ENCODE measurements around the gene MAMSTR. TPM values are rescaled to one million over a fixed set of nuclear protein-coding genes. Genes with fewer than 3 reads are reported as not detected.
"Not testable (repeated sequence)": the region's sequence is repeated elsewhere in the genome, so short reads cannot be mapped to it uniquely, and the experiment has no call there.

The MAMSTR gene
- total RNA-seq, 1 donor from 2014 or later, result 1.4 TPM

DNA sequence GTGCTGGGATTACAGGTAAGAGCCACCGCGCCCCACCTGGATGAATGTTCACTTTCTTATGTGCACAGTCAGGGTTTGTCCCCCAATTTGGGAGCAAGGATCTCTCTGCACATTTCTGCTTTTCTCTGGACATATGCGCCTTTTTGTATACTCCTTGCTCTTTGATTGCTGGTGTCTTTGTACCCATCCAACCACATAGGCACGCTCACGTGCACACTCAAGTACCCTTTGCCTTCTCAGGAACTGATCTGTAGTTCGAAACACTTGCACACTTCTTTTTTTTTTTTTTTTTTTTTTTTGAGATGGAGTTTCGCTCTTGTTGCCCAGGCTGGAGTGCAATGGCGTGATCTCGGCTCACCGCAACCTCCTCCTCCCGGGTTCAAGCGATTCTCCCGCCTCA lies 1.4 kb downstream of the MAMSTR start:
- H3K36me3 Mint-ChIP-seq (ENCODE audit: low read depth), result not testable (repeated sequence)

DNA sequence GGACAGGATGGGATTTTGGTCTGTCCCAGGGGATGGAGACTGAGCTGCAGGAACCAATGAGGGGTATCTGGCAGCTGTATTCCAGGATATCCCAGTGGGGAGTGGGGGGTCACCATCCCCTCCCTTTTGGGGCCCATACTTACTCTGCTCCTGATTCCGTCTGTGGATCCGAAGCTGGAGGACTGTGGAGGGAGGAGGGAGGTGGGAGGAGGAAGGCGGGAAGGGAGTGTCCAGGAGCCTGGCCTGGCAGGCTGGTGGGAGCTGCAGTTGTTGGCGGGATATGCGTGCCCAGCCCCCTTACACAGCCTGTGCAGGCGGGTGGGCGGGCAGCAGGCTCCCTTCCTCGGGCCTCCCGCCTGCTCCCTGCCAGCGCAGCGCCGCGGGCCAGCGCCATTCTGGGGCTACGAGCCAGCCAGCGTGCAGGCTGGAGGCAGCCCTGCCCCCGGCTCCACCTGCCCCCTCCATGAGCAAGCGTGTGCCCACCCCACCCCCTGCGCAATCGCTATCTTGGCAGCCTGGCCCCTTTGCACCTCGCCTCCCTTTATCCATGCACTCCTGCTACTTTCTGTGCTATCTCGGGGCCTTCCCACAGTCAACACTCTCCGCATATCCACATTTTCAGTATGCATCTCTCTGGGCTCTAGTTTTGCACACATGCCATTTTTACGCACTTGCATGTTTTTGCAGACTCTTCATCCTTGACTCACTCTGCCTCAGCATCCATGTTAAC lies 2.8 kb downstream of the MAMSTR start:
- H3K4me3 Mint-ChIP-seq, result no peak overlapping the region
- peaks cover 2% of the 10 kb centered on the region for H3K36me3 Mint-ChIP-seq (ENCODE audit: low read depth)
- H3K4me1 Mint-ChIP-seq, result peaks cover 17% of the 10 kb centered on the region
- DNase-seq, result no peak
- intact Hi-C loops (cut with micrococcal nuclease), result loop anchor here (10.0 kb wide), 1 partner anchor 382 kb away; no protein-coding TSS in a partner anchor
- H3K9me3 Mint-ChIP-seq, result no peaks in the 10 kb centered on the region
- H3K27ac Mint-ChIP-seq, result no peak overlapping the region
- no peaks in the 10 kb centered on the region for H3K27me3 Mint-ChIP-seq

More for the DNA sequence above, 1.4 kb downstream of the MAMSTR start:
- not testable (repeated sequence) for H3K9me3 Mint-ChIP-seq, H3K27me3 Mint-ChIP-seq, DNase-seq, H3K27ac Mint-ChIP-seq, H3K4me3 Mint-ChIP-seq
- H3K4me1 Mint-ChIP-seq, result peaks cover 16% of the 10 kb centered on the region
- intact Hi-C loops (cut with micrococcal nuclease), result loop anchor here (10.0 kb wide), 1 partner anchor 383 kb away; no protein-coding TSS in a partner anchor

DNA sequence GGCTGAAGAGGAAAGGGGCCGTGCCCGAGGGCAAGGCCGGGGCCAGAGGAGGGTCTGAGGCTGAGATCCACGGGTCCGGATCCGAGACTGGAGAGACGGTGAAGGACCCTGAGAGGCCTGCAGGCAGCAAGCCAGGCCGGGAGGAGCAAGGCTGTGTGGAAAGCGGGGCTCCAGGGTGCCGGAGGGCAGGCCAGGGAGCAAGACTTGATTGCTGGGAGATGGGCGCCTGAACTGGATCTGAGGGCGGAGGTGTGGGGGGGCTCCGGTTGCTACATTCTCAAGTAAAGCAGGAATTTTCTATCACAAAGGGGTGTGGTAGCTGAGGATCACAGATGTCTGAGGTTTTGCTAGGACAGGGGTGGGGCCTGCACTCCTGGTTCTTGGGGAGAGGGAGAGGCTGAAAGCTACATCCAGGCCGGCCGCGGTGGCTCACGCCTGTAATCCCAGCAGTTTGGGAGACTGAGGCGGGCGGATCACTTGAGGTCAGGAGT lies 3.8 kb downstream of the MAMSTR start:
- Mint-ChIP-seq H3K9me3 (no peaks in the 10 kb centered on the region), H3K4me3 (peak overlapping the region; percentile 4), H3K27me3 (no peaks in the 10 kb centered on the region), H3K36me3 (ENCODE audit: low read depth) (peaks cover 4% of the 10 kb centered on the region), H3K27ac (no peak overlapping the region), H3K4me1 (peaks cover 12% of the 10 kb centered on the region)
- intact Hi-C loops (cut with micrococcal nuclease), result loop anchor here (10.0 kb wide), 1 partner anchor 381 kb away; no protein-coding TSS in a partner anchor
- DNase-seq, result peak; percentile 61

DNA sequence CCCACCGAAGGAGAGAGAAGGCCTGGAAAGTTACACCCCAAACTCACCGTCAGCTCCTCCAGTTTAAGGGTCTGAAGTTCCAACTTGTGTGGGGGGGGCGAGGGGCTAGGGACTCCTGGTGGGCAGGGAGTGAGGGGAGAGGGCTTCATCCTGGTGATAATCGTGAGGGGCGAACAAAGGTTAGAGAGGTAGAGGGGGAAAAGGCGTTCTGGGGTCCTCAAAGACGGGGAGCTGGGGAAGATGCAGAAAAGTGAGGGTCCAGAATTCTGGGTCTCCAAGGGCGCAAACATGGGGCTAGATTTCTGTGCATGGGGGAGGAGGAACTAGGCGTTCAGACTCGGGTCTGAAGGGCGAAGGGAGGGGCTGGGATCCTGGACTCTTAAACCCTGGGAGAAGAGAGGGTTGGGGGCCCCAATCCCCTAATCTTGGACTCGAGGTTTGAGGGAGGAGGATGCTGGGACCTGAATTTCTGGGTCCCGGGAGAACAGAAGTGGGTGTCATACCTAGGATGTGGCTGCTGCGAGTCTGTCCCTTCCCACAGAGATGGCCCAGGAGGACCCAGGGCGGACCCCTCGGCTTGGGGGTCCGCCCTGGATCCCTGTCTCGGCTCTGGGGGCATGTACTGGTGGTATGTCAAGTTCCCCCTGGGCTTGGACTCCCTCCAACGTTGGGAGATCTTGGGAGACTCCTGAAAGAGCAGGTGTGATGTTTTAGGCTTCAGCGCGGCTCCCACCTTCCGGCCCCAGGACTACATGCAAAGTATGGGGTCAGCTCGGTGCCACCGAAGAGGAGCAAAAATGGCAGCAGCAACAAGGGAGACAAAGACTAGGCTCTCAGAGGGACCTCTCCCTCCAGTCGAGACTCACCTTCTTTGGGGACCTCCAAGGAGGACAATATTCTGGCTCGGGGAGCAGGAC lies 4.5 kb downstream of the MAMSTR start:
- H3K4me3 Mint-ChIP-seq, result peak overlapping the region; percentile 88
- no peaks in the 10 kb centered on the region for H3K27me3 Mint-ChIP-seq
- peaks cover 12% of the 10 kb centered on the region for H3K4me1 Mint-ChIP-seq
- intact Hi-C loops (cut with micrococcal nuclease), result loop anchor here (1.0 to 10.0 kb wide), 5 partner anchors 23 to 380 kb away; partner anchors contain the start of genes CA11 and SYNGR4
- no peak for DNase-seq
- H3K9me3 Mint-ChIP-seq, result no peaks in the 10 kb centered on the region
- peak overlapping the region; percentile 87 for H3K27ac Mint-ChIP-seq
- H3K36me3 Mint-ChIP-seq (ENCODE audit: low read depth), result peaks cover 4% of the 10 kb centered on the region

DNA sequence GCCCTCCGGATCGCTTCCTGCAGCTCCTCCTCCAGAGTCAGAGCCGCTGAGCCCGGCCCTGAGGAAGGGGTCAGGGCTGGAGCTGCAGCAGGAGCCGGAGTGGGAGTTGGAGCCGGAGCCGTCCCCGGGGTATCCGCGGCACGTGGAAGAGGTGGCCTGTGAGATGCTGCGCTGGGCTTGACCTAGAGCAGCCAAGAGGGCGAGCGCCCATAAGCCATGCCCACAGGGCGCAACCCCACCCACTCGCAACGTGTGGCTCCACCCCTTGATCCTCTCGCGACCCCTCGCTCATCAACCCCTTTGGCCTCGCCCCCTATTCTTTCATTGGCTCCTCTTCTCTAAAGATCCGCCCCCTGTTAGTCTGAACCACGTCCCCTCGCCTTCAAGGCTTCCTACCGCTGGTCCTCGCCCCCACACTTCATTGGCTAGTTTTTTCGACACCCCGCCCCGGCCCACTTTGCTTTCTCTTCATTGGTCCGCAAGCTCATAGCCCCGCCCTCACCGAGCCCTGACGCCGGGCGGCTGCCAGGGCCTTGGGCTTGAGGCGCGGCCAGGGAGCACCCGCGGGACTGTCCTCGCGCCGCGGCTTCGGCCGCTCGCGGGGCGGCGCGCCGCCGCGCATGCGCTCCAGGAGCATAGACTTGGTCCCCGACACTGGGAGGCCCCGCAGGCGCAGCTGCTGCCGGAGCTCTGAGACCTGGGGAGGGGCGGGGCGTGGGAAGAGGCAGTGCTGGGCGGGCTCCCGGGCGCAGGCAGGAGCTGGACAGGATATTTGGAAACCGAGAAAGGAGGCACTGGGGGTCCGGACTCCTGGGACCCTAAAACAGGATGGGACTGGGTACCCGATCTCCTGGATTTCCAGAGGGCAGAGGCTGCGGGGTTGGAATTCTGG lies 5.4 kb downstream of the MAMSTR start:
- no peaks in the 10 kb centered on the region for H3K27me3 Mint-ChIP-seq
- DNase-seq, result peak; percentile 100
- intact Hi-C loops (cut with micrococcal nuclease), result loop anchor here (1.0 to 10.0 kb wide), 5 partner anchors 24 to 379 kb away; partner anchors contain the start of genes CA11 and SYNGR4
- peak overlapping the region; percentile 88 for H3K4me3 Mint-ChIP-seq
- no peaks in the 10 kb centered on the region for H3K9me3 Mint-ChIP-seq
- H3K4me1 Mint-ChIP-seq, result peaks cover 12% of the 10 kb centered on the region
- peaks cover 4% of the 10 kb centered on the region for H3K36me3 Mint-ChIP-seq (ENCODE audit: low read depth)
- H3K27ac Mint-ChIP-seq, result peak overlapping the region; percentile 87

DNA sequence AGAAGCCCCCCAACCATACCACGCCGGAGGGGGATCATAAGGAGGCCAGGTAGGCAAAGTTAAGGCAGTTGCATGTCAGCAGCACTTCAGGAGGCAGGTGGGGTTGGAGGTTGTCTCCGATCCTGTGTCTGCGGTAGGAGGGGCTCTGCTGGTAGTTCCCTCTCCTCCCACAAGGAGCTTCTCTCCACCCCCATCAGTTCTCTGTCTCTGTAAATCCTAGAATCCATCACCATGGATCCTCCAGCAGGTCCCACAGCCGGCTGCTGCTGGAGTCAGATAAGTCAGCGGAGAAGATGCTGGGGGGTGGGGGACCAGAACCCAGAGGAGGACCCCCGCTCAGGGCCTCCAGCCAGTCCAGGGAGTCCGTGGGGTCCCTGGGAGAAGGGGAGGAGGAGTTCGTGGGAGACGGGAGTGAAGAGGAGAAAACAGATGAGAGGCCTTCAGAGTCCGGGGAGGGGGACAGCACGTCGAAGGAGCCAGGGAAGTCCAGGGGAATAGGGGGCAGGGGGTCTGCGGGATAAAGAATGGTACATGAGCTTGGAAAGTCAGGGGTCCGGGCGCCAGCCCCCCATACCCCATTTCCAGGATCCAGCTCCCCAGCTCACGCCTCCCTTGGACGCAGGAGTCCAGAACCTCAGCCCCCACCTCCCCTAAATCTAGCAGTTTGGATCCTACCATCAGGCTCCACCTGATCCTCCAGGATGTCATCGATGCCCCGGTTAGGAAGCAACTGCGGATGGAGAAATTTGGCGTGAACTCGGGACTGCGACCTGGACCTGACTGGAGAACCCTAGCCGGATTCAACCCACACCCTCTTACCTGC lies 6.3 kb downstream of the MAMSTR start:
- Mint-ChIP-seq H3K4me3 (peak overlapping the region; percentile 88), H3K36me3 (ENCODE audit: low read depth) (peaks cover 4% of the 10 kb centered on the region), H3K27me3 (no peaks in the 10 kb centered on the region), H3K9me3 (no peaks in the 10 kb centered on the region), H3K27ac (peak overlapping the region; percentile 65), H3K4me1 (peaks cover 12% of the 10 kb centered on the region)
- intact Hi-C loops (cut with micrococcal nuclease), result loop anchor here (5.0 to 10.0 kb wide), 2 partner anchors 66 to 378 kb away; partner anchors contain the start of gene CA11
- no peak for DNase-seq

DNA sequence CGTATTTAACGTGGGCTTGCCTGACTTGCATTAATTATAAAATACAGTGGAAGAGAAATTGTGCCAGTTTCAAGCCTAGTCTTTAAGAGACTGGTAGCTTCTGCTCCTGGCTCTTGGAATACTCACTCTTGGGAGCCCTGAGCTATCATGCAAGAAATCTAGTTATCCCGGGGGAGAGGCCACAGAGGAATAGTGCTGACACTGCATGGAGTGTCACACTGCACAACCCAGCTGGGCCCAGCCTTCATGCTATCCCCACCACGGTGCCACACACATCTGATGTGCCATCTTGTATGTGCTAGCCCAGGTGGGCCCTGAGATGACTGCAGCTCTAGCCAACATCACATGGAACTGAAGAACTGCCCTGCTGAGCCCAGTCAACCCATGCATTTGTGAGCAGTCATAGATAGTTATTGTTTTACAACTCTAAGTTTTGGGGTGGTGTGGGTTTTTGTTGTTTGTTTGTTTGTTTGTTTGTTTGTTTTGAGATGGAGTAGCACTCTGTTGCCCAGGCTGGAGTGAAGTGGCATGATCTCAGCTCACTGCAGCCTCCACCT lies 8.3 kb downstream of the MAMSTR start:
- Mint-ChIP-seq H3K27ac (no peak overlapping the region), H3K9me3 (no peaks in the 10 kb centered on the region), H3K4me1 (peaks cover 12% of the 10 kb centered on the region), H3K4me3 (no peak overlapping the region), H3K27me3 (no peaks in the 10 kb centered on the region), H3K36me3 (ENCODE audit: low read depth) (peaks cover 4% of the 10 kb centered on the region)
- DNase-seq, result no peak
- intact Hi-C loops (cut with micrococcal nuclease), result loop anchor here (5.0 to 10.0 kb wide), 2 partner anchors 64 to 376 kb away; partner anchors contain the start of gene CA11

DNA sequence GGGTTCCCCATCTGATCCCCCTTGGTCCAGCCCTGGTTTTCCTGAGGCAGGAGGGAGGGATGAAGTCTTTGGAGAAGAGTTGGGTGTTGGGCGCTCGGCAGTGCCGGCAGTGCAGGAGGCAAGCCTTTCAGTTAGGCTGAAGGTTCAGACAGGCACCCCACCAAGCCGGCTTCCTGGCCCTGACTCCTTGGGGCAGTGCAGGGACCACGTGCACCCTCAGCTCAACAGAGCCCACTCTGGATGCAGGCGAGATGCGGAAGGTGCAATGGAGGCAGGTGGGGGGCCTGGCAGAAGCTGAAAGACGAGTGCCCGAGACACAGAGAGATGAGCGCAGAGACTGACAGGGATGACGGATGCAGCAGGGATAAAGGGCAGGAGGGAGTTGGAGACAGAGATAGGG lies 11.1 kb downstream of the MAMSTR start:
- H3K27ac Mint-ChIP-seq, result no peak overlapping the region
- no peaks in the 10 kb centered on the region for H3K9me3 Mint-ChIP-seq
- no peak overlapping the region for H3K4me3 Mint-ChIP-seq
- H3K36me3 Mint-ChIP-seq (ENCODE audit: low read depth), result peaks cover 4% of the 10 kb centered on the region
- DNase-seq, result no peak
- no peaks in the 10 kb centered on the region for H3K27me3 Mint-ChIP-seq
- intact Hi-C loops (cut with micrococcal nuclease), result no loop called here
- peaks cover 3% of the 10 kb centered on the region for H3K4me1 Mint-ChIP-seq

DNA sequence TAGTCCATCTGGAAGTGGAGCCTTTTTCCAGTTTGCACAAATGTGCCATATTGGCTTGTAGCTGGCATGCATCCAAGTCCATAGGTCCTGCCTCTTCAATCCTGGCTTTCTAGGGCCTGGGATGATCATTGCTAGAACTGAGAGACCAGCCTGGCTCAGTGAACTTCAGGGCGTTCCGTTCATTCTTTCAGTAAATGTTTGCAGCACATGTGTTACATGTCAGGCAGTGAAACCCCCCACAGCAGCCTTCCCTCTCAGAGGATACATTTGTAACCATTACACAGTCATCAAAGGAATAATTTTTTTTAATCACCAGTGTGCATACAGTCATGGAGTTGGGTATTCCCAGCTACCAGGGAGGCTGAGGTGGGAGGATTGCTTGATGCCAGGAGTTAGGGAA lies 14.1 kb downstream of the MAMSTR start:
- no peaks in the 10 kb centered on the region for H3K36me3 Mint-ChIP-seq (ENCODE audit: low read depth)
- no peaks in the 10 kb centered on the region for H3K4me1 Mint-ChIP-seq
- H3K27ac Mint-ChIP-seq, result no peak overlapping the region
- no peak overlapping the region for H3K4me3 Mint-ChIP-seq
- DNase-seq, result no peak
- no peaks in the 10 kb centered on the region for H3K27me3 Mint-ChIP-seq
- H3K9me3 Mint-ChIP-seq, result no peaks in the 10 kb centered on the region
- intact Hi-C loops (cut with micrococcal nuclease), result no loop called here

DNA sequence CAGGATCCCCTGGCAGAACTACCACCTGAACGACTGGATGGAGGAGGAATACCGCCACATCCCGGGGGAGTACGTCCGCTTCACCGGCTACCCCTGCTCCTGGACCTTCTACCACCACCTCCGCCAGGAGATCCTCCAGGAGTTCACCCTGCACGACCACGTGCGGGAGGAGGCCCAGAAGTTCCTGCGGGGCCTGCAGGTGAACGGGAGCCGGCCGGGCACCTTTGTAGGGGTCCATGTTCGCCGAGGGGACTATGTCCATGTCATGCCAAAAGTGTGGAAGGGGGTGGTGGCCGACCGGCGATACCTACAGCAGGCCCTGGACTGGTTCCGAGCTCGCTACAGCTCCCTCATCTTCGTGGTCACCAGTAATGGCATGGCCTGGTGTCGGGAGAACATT lies 16.2 kb downstream of the MAMSTR start:
- Mint-ChIP-seq H3K27me3 (no peaks in the 10 kb centered on the region), H3K4me3 (no peak overlapping the region), H3K36me3 (ENCODE audit: low read depth) (no peaks in the 10 kb centered on the region), H3K27ac (no peak overlapping the region), H3K9me3 (no peaks in the 10 kb centered on the region), H3K4me1 (no peaks in the 10 kb centered on the region)
- DNase-seq, result no peak
- intact Hi-C loops (cut with micrococcal nuclease), result no loop called here

DNA sequence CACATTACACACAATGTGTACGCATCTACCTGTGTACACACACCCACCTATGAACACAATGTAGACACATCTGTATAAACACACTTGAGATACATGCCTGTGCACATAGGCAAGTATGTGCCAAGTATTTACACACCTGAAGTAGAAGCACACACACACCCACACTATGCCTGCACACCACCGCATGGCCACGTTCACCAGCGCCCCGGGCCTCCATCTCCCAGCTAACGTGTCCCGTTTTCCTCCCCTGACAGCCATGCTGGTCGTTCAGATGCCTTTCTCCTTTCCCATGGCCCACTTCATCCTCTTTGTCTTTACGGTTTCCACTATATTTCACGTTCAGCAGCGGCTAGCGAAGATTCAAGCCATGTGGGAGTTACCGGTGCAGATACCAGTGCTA lies 16.8 kb downstream of the MAMSTR start:
- Mint-ChIP-seq H3K9me3 (no peaks in the 10 kb centered on the region), H3K27ac (no peak overlapping the region), H3K4me1 (no peaks in the 10 kb centered on the region), H3K27me3 (peaks cover 3% of the 10 kb centered on the region), H3K4me3 (no peak overlapping the region), H3K36me3 (ENCODE audit: low read depth) (no peaks in the 10 kb centered on the region)
- intact Hi-C loops (cut with micrococcal nuclease), result no loop called here
- no peak for DNase-seq

DNA sequence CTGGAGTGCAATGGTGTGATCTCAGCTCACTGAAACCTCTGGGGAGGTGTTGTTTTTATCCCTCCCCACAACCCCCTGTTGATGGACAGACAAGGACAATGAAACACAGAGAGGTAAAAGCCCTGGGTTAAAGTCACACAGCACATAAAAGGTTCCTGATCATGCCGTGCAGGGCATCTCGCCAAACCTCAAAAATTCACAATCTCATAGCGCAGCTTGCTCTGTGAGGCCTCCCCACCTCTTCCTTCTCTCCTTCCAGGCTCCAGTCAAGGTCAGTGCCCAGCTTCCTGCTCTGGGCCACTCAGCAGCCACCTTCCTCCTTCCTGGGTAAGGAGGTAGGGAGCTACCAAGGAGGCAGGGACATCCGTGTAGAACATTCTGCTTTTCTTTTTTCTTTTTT lies 21.5 kb downstream of the MAMSTR start:
- Mint-ChIP-seq H3K4me1 (peaks cover 9% of the 10 kb centered on the region), H3K9me3 (no peaks in the 10 kb centered on the region), H3K36me3 (ENCODE audit: low read depth) (no peaks in the 10 kb centered on the region), H3K4me3 (no peak overlapping the region), H3K27ac (no peak overlapping the region), H3K27me3 (peaks cover 17% of the 10 kb centered on the region)
- intact Hi-C loops (cut with micrococcal nuclease), result no loop called here
- DNase-seq, result no peak
